NCI-H2196 treated with DMSO at 0.1 percent for 48 hours (cell line): ENCODE measurements around the gene LCN12.

ENCODE experiments used
- DNase-seq: peaks from one replicate; lab custom pipeline; 2025; ENCODE audit not compliant: unreplicated experiment; lab: John Stamatoyannopoulos, UW

Gene LCN12, protein sequence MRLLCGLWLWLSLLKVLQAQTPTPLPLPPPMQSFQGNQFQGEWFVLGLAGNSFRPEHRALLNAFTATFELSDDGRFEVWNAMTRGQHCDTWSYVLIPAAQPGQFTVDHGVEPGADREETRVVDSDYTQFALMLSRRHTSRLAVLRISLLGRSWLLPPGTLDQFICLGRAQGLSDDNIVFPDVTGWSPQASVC

DNA sequence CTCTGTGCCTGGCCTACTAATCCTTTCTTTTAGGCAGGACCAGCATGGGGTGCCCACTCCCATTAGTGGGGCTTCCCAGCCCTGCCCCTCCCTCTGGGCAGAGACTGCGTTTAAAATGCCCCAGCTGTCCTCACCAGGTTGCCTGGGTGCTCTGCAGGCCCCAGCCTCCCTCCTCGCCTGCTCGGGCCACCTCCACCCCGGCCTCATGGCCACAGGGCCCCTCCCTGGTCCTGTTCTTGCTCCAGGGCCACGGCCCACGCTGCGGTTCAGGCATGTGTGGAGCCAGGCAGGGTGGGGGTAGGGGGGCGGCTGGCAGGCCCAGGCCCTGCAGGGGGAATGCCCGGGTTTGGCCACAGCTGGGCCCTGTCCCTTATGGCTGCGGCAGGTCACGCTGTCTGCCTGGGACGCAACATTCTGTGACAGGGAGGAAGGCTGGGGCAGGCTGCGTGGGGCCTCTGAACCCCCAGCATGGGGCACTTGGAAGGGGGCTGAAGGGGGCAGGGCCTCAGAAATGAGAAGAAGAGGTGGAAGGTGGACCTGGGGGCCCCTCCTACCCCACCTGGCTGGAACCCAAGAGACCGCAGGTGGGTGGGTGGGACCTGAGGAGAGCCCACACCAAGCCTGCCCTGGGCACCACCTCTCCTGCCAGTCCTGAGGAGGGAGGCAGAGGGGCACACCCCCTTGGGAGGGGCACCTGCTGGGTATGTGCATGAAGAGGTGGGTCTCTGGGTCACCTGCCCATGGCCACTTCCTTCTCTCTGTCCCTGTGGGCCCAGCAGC lies at the start of gene LCN12:
LCN12 (plus strand) TSS at position 733 of the 780 bp plus-strand sequence. CDS start 55 bp downstream, outside the sequence.
- DNase-seq = no peak

DNA sequence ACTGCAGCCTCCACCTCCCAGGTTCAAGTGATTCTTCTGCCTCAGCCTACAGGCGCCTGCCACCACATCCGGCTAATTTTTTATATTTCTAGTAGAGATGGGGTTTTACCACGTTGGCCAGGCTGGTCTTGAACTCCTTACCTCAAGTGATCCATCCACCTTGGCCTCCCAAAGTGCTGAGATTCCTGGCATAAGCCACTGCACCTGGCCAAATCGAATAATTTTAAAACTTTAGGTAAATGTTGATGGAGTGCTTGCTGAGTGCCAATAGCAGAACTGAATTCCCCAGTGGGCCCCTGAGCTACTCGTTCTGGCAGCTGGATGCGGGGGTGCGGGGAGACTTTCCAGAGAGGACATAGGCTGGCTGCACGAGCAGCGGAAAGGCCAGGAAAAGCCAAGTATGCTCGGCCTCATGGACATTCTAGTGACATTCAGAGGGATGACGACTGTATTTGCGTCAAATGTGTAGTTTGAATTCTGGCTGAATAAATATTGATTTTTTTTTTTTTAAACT lies 49.0 kb upstream of the LCN12 start:
- DNase-seq = no peak

DNA sequence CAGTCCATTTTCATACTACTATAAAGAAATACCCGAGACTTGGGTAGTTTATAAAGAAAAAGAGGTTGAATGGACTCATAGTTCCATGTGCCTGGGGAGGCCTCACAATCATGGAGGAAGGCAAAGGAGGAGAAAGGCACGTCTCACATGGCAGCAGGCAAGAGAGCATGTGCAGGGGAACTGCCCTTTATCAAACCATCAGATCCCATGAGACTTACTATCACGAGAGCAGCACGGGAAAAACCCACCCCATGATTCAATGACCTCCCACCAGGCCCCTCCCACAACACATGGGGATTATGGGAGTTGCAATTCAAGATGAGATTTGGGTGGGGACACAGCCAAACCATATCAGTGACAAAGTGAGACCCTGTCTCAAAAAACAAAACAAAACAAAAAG lies 45.8 kb upstream of the LCN12 start:
- no peak for DNase-seq

DNA sequence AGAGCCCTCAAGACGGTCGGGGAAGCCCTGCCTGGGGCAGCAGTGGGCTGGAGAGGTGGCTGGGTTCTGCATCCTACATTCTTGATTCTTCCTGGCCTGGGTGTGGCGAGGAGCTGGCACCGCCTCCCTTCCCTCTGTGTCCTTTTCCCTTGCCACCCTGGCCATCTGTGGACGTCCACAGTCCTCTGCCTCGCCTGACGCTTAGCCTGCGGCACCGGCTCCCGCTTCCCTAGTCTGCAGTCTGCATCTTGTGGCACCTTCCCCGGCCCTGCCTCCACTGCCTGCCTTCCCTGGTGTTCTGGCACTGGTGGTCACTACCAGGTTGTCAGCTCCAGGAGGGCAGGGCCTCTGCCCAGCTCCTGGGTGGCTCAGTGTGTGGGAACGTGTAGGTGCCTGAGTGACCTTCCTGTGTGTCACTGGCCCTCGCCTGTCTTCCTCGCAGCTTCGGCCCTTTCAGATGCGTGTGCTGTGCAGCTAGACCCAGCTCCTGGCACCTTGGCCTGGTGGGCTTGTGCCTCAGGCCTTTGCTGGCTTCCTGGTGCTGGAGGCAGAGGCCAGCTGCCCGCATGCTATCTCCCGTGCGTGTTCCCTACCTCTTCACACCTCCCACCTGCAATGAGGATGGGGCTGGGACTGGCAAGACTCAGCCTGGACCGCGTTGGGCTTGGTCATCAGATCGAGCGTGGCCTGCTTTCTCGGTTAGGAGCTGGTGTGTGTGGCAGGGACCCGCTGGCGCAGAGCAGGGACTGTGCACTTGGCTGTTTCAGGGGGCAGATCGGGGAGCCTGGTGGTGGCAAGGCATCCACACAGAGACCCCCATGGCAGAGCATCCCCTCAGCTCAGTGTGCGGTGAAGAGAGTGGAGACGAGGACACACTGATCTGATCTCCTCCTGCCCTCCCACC lies 44.8 kb upstream of the LCN12 start:
- no peak for DNase-seq

DNA sequence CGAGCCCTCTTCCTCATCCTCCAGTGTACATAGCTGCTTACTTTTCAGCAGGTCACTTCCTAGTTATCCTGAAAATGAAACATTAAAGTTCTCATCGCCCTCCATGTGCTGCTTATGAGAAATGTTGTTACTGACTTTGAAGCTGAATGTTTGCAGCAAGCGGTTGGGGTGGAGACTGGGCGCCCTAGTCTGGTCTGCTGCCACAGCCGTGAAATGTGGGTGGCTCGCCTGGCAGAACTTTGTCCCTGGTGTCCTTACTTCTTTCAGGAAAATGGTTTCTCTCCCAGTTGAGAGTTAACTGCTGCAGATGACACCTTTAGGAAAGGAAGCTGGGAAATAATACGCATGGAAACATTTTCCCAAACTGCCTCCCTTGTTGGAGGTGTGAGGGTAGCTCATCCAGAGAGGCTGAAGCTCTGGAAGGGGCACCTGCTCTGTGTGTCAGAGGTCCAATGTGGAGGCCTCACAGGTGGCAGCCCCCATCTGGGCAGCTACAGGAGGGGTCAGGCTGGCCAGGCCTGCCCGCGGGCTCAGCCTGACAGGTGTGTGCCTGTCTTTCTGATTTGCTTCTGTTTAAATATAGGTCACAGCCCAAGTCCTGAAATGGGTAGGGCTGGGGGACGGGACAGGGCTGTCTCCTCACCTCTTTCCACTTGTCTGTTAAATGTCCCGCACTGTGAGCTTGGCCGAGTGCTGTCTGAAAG lies 41.7 kb upstream of the LCN12 start:
- no peak for DNase-seq

DNA sequence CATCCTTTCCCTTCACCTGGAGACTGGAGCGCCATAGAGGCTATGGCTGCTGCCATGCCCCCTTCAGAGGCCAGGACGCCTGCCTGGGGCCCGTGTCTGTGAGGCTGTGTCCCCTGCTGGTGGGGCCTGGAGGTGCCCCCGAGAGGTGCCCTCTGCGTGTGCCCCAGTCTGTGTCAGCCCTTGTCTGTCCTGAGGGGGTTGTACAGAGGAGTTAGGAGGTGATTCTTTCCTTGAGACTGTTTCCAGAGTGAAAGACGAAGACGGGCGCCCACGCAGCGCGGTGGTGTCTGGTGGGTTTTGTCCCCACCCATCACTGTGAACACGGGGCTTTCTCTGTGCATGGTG lies 41.2 kb upstream of the LCN12 start:
- DNase-seq = no peak

DNA sequence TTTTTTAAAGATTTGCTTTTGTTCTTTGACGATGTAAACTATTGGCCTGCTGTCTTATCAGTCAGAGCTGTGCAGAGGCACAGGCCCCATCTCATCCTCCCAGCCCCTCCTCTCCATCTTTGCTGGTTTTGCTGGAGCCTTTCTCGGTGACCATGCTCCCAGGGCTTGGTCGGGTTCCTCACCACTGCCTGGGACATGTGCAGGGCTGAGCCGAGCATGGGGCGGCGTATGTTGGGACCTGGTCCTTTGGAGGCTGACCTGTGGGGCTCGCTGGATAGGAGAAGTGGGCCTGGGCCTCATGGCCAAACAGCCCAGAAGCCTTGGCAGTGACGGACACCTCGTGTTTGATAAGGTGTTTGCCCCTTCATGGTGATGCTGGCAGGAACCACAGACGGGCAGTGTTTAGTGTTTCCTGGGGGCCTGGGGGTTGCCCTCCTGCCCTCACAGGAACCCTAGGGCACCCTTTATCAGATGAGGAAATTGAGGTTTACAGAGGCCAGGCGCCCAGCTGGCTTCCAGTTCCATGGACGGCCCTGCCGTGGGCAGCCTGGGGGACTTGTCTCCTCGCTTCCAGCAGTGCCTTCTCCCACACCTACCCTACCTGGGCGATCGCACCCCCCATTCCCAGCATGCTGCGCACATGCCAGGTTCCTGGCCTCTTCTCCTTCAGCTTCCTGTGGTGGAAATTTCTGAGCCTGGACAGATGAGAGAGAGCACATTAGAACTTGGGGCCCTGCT lies 38.2 kb upstream of the LCN12 start:
- DNase-seq = no peak

DNA sequence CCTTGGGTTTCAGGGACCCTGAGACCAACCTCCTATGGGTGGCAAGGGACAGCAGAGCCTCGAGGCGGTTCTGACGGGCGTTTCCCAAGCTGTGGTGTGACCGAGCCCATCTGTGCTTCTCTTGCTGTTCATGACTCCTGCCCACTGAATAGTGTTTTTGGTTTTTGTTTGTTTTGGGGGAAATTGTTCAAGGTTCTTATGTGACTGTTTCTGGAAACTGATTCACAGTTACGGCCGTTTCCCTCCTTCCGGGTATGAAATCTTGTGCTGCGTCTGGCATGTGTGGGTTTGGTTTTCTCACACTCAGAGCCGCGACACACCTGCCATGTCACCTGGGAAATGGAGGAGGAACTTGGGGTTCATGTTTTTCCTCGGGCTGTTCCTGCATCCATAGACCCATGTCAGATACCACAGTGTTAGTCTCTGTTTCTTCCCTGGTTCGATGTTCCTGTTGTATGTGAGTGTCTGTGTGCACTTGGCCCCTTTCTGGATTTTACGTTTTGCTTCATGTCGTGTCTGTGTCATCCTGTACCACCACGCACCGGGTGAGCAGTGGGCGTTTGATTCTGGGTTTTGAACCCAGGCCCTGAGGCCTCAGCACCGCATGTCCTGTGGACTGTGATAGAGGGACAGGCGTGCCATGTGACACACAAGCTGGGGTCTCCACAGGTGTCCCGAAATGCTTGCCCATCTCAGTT lies 36.3 kb upstream of the LCN12 start:
- DNase-seq = no peak

DNA sequence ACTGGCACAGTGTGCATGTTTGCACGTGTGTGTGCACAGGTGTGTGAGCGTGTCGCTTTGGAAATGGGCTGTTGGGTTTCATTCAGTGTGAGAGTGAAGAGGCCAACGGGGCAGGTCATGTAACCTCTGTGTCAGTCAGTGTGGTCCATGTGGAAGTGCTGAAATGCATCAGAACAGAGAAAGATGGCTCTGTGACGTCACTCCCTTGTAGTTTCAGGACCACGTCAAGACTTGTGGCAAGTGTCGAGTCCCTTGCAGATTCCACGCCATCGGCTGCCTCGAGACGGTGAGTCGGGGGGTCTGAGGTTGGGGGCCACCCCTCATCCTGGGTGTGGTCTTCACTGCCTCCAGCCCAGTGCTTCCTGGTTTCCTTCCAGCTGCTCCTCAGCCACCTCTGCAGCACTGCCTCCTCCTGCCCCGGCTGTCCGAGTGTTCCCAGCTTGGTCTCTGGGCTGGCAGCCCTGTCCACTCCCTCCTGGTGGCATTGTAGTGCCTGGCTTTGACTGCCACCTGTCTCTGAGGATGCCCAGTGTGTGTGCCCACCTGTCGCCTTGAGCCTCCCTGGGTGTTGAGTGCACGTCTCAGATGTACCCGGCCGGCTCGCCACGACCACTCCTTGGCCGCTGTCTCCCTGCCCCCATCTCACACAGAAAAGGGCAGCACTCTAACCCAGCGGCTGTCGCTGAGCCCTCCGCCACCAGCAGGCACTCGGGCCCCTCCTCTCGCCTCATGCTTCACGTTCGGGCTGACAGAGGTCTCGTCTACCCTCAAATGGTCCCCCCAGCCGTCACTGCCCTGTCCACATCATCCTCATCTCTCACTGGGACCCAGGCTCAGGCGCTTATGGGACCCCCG lies 35.5 kb upstream of the LCN12 start:
- no peak for DNase-seq

DNA sequence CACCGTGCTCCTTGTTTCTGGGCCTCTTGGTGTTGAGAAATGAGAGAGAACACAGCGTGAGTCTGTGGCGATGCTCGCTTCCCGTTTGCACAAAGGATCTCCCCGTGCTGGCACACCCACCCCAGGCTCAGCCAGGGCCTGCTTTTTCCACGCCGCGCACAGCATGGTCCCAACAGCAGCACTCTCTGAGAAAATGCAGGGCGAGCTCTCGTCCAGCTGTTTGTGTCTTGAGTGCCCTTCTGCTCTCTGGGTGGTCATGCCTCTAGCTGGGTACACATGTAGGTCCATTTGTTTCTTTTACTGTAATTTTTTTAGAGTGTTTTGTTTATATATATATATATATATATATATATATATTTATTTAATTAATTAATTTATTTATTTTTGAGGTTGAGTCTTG lies 34.2 kb upstream of the LCN12 start:
- no peak for DNase-seq

DNA sequence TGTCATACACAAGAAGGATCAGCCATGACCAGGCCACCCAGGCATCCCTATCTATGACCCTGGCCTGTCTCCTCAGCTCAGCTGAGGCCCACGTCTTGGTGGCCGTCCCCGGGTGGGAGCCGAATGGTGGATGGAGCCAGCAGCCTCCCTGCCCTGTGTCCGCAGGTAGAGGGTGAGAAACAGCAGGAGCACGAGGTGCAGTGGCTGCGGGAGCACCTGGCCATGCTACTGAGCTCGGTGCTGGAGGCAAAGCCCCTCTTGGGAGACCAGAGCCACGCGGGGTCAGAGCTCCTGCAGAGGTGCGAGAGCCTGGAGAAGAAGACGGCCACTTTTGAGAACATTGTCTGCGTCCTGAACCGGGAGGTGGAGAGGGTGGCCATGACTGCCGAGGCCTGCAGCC lies 32.0 kb upstream of the LCN12 start:
- DNase-seq = no peak

DNA sequence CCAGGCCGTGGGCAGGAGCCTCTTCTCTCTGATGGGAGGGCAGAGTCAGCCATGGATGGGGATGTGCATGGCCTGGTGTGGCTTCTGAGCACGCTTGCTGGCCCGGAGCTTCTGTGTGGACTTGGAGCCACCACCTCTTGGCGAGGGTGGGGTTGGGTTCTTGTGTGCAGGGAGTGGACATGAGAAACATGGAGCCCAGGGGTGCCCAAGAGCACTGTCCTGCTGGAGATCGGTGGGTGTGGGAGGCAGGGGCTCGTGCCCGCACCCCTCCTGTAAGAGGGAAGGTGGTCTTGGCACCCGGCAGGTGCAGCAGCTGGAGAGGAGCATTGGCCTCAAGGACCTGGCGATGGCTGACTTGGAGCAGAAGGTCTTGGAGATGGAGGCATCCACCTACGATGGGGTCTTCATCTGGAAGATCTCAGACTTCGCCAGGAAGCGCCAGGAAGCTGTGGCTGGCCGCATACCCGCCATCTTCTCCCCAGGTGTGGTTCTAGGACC lies 31.3 kb upstream of the LCN12 start:
- no peak for DNase-seq

DNA sequence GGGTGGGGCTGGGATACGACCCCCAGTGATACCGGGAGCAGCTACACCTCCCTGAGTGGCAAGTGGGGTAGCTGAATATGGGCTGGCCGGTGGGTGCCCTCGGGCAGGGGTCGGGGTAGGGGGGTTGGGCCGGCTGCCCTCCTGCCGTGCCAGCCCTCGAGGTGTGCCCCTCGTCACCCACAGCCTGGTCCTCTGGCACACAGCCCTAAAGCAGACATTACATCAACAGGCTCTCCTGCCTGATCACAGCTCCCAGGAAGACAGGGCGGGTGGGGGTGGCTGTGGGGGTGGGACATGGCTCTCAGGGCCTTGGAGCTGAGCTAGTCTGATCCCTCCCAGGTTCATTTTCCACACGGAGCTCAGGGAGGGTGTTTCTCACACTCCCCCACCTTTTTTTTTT lies 30.8 kb upstream of the LCN12 start:
- no peak for DNase-seq

DNA sequence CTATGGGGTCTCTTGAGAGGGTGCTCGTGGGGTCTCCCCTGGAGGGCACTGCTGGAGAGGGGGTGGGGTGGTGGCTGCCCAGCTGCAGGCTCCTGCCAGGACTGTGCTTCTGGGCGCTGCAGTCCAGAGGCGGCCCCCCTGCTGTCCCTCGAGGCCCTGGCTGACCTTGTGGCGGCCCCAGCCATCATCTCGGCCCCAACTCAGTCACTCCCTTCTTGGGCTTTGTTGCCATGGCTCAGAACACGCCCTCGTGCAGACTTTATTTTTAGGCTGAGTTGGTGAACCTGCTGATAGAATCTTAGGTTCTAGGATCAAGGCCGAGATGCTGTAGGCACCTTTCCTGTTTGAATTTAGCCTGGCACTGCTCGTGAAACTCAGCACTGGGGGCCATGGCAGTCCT lies 30.4 kb upstream of the LCN12 start:
- DNase-seq = no peak

DNA sequence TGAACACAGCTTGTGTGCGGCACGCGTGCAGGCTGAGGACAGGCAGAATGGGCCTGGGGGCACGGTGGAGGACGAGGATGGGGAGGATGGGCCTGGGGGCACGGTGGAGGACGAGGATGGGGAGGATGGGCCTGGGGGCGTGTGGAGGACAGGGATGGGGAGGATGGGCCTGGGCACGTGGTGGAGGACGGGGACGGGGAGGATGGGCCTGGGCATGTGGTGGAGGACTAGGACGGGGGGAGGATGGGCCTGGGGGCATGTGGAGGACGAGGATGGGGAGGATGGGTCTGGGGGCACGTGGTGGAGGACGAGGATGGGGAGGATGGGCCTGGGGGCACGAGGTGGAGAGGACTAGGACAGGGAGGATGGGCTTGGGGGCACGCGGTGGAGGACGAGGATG lies 29.5 kb upstream of the LCN12 start:
- no peak for DNase-seq

DNA sequence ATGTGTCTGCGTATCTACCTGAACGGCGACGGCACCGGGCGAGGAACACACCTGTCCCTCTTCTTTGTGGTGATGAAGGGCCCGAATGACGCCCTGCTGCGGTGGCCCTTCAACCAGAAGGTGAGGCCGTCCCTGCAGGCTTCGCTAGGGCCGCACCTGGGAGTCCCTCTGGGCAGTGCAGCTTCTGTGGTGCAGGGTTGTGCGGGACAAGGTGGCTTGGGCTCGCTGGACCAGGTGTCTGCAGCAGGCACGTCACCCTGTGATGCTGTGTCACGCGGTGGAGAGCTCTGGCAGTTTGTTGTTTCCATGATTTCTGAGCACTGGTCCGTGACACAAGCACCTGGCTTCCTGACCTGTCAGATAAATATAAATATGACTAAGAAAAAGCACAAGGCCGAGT lies 28.2 kb upstream of the LCN12 start:
- no peak for DNase-seq

DNA sequence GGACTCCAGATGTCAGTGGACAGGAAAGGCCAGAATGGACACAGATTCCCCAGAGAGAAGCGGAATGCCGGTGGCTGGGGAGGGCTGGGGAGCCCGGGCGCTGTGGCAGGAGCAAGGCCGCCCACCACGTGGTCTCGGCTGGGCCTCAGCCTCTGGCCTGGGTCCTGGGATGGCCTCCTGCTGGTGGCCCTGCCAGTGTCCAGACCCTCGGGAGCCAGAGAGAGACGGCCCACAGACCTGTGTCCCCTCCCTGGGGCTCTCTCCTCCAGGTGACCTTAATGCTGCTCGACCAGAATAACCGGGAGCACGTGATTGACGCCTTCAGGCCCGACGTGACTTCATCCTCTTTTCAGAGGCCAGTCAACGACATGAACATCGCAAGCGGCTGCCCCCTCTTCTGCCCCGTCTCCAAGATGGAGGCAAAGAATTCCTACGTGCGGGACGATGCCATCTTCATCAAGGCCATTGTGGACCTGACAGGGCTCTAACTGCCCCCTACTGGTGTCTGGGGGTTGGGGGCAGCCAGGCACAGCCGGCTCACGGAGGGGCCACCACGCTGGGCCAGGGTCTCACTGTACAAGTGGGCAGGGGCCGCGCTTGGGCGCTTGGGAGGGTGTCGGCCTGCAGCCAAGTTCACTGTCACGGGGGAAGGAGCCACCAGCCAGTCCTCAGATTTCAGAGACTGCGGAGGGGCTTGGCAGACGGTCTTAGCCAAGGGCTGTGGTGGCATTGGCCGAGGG lies 26.5 kb upstream of the LCN12 start:
- DNase-seq = no peak

DNA sequence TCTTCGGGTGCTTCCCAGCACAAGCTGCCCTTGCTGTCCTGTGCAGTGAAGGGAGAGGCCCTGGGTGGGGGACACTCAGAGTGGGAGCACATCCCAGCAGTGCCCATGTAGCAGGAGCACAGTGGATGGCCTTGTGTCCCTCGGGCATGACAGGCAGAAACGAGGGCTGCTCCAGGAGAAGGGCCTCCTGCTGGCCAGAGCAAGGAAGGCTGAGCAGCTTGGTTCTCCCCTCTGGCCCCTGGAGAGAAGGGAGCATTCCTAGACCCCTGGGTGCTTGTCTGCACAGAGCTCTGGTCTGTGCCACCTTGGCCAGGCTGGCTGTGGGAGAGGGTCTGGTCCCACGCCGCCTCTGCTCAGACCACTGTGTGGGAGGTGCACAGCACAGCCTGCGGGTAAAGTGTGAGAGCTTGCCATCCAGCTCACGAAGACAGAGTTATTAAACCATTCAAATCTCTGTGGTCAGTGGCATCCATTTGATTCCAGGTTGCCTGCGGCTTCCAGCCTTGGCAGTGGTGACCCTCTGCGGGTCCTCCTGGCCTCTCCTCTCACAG lies 25.8 kb upstream of the LCN12 start:
- DNase-seq = no peak
